Measurements from ENCODE around the gene PRKCG. TPM values are rescaled to one million over a fixed set of nuclear protein-coding genes. Genes with fewer than 3 reads are reported as not detected.

The PRKCG gene
- total RNA-seq, 1 experiment from 2014 or later = 2.8 TPM

DNA sequence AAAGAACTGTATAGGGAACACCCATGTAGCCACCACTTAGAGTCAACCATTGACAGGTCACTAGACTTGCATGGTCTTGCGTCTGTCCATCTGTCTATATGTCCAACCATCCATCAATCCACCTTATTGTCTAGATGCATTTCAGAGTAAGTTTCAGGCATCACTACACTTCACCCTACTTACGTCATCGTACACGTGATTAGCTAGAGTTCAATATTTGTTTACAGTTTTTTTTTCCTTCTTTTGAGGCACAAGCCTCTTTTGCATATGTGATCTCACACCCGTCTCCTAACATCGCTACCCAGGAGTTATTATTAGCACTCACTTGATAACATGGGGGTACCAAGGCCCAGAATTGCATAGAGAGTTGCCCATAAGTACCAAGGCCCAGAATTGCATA lies 34.0 kb downstream of the PRKCG start:
- ChIA-PET RAD21 (ENCODE audit: low non-redundant PET in 1 of 2, low total read pairs in 2 of 2, uncharacterized antibody in 2 of 2, unreplicated experiment in 2 of 2) (no interaction called here), POLR2A (no interaction called here), CTCF (no interaction called here)
- TF ChIP-seq YY1 (IDR thresholded peaks at IDR 0.05; ENCODE audit: extremely low read depth, insufficient replicate concordance, low read depth, low read length) (no peak), SRF (IDR thresholded peaks at IDR 0.05; ENCODE audit: low read depth) (no peak), EZH2 (IDR thresholded peaks at IDR 0.05) (no peak), CEBPB (IDR thresholded peaks at IDR 0.05; ENCODE audit: low read depth) (no peak), SIN3A (IDR thresholded peaks at IDR 0.05; ENCODE audit: low read depth) (no peak), POLR2A (IDR thresholded peaks at IDR 0.05; ENCODE audit: borderline replicate concordance, extremely low read depth, insufficient read depth, insufficient read length) (no peak), CBX3 (IDR thresholded peaks at IDR 0.05; ENCODE audit: low read depth) (no peak), EGR1 (IDR thresholded peaks at IDR 0.05; ENCODE audit: low read depth) (no peak), RAD21 (IDR thresholded peaks at IDR 0.05; ENCODE audit: low read depth) (no peak), TCF7L2 (IDR thresholded peaks at IDR 0.05; ENCODE audit: borderline replicate concordance, extremely low read depth, insufficient read depth, insufficient read length) (no peak), POLR2AphosphoS5 (IDR thresholded peaks at IDR 0.05; ENCODE audit: low read depth, low read length) (no peak)
- TF ChIP-seq, protein P1, sequence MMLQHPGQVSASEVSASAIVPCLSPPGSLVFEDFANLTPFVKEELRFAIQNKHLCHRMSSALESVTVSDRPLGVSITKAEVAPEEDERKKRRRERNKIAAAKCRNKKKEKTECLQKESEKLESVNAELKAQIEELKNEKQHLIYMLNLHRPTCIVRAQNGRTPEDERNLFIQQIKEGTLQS (IDR thresholded peaks at IDR 0.05) = no peak
- TF ChIP-seq, protein P2, sequence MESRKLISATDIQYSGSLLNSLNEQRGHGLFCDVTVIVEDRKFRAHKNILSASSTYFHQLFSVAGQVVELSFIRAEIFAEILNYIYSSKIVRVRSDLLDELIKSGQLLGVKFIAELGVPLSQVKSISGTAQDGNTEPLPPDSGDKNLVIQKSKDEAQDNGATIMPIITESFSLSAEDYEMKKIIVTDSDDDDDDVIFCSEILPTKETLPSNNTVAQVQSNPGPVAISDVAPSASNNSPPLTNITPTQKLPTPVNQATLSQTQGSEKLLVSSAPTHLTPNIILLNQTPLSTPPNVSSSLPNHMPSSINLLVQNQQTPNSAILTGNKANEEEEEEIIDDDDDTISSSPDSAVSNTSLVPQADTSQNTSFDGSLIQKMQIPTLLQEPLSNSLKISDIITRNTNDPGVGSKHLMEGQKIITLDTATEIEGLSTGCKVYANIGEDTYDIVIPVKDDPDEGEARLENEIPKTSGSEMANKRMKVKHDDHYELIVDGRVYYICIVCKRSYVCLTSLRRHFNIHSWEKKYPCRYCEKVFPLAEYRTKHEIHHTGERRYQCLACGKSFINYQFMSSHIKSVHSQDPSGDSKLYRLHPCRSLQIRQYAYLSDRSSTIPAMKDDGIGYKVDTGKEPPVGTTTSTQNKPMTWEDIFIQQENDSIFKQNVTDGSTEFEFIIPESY (IDR thresholded peaks at IDR 0.05; ENCODE audit: extremely low read depth, insufficient replicate concordance, low read length) = no peak
- TF ChIP-seq, protein P3, sequence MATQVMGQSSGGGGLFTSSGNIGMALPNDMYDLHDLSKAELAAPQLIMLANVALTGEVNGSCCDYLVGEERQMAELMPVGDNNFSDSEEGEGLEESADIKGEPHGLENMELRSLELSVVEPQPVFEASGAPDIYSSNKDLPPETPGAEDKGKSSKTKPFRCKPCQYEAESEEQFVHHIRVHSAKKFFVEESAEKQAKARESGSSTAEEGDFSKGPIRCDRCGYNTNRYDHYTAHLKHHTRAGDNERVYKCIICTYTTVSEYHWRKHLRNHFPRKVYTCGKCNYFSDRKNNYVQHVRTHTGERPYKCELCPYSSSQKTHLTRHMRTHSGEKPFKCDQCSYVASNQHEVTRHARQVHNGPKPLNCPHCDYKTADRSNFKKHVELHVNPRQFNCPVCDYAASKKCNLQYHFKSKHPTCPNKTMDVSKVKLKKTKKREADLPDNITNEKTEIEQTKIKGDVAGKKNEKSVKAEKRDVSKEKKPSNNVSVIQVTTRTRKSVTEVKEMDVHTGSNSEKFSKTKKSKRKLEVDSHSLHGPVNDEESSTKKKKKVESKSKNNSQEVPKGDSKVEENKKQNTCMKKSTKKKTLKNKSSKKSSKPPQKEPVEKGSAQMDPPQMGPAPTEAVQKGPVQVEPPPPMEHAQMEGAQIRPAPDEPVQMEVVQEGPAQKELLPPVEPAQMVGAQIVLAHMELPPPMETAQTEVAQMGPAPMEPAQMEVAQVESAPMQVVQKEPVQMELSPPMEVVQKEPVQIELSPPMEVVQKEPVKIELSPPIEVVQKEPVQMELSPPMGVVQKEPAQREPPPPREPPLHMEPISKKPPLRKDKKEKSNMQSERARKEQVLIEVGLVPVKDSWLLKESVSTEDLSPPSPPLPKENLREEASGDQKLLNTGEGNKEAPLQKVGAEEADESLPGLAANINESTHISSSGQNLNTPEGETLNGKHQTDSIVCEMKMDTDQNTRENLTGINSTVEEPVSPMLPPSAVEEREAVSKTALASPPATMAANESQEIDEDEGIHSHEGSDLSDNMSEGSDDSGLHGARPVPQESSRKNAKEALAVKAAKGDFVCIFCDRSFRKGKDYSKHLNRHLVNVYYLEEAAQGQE (IDR thresholded peaks at IDR 0.05; ENCODE audit: low read depth) = no peak
- no peak overlapping the region for H3K9ac ChIP-seq (ENCODE audit: low read length)
- no peaks in the 10 kb centered on the region for H3K9me2 ChIP-seq (ENCODE audit: insufficient read depth)
- no peak overlapping the region for H3K27ac ChIP-seq (ENCODE audit: low read depth, low read length)
- no peak overlapping the region for H2AFZ ChIP-seq (ENCODE audit: low read depth, low read length, poor library complexity, severe bottlenecking)
- no peak for ATAC-seq
- no peaks in the 10 kb centered on the region for H3K36me3 ChIP-seq (ENCODE audit: control insufficient read depth in 1 of 2, insufficient read depth in 2 of 2, low read length in 2 of 2)
- DNase-seq (ENCODE audit: low read depth, low spot score) = no peak
- no peaks in the 10 kb centered on the region for H3K9me3 ChIP-seq (ENCODE audit: control insufficient read depth in 1 of 2, insufficient read depth in 1 of 2, low read depth in 1 of 2, low read length in 2 of 2)
- H3K4me1 ChIP-seq (ENCODE audit: control insufficient read depth in 1 of 2, insufficient read depth in 2 of 2, low read length in 2 of 2) = no peaks in the 10 kb centered on the region
- no peak overlapping the region for H3K4me2 ChIP-seq (ENCODE audit: low read length)
- intact Hi-C loops (cut with micrococcal nuclease) = no loop called here
- no peak overlapping the region for H3K4me3 ChIP-seq (replicated peaks in 1 of 2; ENCODE audit: low read depth in 1 of 2, low read length in 2 of 2)
- no peaks in the 10 kb centered on the region for H4K20me1 ChIP-seq (ENCODE audit: insufficient read depth)
- no peaks in the 10 kb centered on the region for H3K27me3 ChIP-seq (ENCODE audit: insufficient read depth, low read length)
- H3K79me2 ChIP-seq (ENCODE audit: insufficient read depth, low read length) = no peaks in the 10 kb centered on the region
- no TSS peak for BruUV-seq (replicated peaks)
